NCI-H146 (cell line): Measurements from ENCODE around the gene MTRR.
A peak's percentile ranks its signal among the peaks of the same experiment; 100 is the strongest.
"Not testable (repeated sequence)": the region's sequence is repeated elsewhere in the genome, so short reads cannot be mapped to it uniquely, and the experiment has no call there.

Source experiments
- DNase-seq: peaks from one replicate; lab custom pipeline; 2025; lab: John Stamatoyannopoulos, UW

Gene MTRR

DNA sequence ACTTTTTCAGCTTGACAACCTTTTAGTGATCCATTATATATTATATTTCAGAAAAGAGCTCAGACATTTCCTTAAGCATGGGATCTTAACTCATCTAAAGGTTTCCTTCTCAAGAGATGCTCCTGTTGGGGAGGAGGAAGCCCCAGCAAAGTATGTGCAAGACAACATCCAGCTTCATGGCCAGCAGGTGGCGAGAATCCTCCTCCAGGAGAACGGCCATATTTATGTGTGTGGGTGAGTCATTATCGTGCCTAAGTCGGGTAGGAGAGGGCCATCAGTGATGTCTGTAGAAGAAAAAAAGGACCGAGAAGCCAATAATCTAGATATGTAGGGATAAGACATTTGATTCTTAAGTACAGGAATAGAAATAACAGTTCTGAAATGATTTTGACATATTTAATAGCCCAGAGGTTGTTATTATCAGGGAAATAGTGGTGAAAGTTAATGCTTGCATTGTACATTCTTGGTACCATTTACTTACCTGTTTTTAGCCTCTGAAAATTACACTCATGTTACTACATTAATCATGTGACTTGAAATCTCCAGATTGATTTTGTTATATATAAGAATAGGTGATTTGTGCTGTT, 28.2 kb downstream of the MTRR start:
- DNase-seq, result no peak

DNA sequence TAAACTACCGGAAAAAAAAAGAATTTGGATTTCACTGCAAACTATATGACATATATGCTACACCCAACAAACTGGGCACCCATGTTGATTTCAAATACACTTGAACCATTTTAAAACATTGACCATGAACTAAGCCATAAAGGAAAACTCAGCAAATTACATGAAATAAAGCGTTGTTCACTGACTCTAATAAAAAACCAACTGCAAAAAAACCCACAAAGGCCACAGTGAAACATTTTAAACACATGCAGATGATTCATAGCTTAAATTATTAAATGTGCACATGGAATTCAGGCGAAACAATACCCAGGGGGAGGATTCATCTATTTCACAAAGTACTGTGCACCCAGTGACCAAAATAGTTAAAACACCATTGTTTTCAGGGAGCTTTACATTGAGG, 33.3 kb downstream of the MTRR start:
- no peak for DNase-seq

DNA sequence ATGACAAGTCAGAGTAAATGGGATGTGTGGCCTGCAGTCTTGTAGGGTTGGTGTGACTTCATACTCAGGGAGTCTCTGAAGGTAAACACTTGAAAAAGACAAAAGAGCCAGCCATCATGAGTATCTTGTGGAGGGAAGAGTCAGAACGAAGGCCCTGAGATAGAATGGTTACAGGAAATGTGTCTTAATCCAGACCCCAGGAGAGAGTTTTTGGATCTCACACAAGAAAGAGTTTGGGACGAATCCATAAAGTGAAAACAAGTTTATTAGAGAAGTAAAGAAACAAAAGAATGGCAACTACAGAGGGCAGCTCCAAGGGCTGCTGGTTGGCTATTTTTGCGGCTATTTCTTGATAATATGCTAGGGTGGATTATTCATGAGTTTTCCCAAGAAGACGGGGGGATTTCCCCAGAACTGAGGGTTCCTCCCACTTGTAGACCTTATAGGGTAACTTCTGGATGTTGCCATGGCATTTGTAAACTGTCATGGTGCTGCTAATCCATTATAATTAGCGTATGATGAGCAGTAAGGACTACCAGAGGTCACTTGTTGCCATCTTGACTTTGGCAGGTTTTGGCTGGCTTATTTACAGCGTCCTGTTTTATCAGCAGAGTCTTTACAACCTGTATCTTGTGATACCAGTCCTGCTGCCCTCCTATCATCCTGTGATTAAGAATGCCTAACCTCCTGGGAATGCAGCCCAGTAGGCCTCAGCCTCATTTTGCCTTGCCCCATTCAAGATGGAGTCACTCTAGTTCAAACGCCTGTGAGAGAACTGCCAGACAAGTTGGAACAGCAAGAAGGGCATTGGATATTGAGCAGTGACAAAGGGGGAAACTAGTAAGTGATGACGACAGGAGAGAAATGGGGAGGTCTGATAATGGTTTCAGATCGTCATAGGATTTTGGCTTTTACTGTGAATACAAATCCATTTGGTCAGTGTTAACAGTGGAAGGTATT, 34.0 kb downstream of the MTRR start:
- DNase-seq, result no peak

DNA sequence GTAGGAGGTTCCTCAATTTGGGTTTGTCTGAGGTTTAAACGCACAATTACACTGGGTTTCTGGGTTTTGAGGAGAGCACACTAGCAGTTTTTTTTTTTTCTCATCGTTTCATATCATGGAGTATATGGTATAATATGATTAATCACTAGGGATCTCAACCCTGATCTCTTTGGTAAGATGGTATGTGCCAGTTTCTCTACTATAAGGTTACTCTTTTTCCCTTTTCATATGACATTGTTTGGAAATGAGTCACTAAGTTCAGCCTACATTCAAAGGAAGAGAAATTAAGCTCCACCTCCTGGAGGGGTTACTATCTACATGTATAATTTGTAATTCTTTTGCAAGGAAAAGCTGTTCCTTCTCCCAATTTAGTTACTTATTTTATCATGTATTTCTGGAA, 35.2 kb downstream of the MTRR start:
- DNase-seq, result no peak

DNA sequence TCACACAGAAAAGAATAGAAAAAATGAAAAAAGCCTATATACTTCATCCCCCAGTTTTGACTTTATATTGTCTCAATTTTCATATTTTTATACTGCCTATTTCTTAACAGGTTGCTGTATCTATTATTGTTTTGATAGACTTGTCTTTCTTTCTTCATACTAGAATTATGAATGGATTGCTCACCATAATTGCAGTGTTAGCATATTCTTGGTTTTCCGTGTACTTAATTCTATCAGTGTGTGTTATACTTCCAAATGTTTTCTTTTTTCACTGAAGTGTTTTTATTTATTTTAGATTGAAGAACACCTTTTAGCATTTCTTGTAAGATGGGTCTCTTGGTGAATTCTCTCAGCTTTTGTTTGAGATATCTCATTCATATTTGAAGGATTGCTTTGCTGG, 38.7 kb downstream of the MTRR start:
- DNase-seq, result no peak

DNA sequence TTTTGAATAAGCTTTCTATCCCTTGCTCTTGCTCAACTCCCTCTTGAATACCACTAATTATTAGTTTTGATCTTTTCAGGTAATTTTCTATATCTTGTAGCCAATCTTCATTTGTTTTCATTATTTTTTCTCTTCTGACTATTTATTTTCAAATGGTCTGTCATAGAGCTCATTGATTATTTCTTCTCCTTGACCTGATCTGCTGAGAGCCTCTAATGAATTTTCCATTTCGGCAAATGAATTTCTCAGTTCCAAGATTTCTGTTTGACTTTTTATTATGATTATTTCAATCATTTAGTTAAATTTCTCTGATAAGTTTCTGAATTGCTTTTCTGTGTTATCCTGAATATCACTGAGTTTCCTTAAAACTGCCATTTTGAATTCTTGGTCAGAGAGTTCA, 39.4 kb downstream of the MTRR start:
- DNase-seq, result no peak

DNA sequence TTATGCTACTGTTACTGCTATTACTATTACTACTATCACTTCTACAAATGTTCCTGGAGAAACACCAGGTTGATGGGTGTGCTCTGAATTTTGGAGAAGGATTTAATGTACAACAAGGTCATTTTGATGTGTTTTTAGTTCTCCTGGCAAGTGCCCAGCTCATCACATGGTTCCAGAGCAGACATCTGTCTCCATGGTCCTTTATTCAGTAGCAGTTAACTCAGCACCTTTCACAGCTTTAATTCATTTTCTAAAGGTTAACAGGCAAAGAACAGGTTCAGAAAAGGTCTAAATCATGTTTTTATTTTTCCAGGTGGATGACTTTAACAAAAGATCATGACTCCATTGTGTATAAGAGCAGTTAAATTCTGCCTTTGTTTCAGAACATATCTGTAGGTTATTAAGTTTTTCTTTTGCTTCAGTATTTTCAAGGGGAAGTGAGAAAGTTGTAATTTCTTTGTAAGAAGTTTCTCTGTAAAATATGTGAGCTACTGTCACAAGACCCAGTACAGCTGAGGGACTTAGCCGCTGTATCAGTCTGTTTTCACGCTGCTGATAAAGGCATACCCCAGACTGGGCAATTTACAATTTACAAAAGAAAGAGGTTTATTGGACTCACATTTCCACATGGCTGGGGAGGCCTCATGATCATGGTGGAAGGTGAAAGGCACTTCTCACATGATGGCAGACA, 41.9 kb downstream of the MTRR start:
- no peak for DNase-seq

DNA sequence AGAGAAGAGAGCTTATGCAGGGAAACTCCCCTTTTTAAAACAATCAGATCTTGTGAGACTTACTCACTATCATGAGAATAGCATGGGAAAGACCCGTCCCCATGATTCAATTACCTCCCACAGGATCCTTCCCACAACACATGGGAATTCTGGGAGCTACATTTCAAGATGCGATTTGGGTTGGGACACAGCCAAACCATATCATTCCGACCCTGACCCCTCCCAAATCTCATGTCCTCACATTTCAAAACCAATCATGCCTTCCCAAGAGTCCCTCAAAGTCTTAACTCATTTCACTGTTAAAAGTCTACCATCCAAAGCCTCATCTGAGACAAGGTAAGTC, 42.5 kb downstream of the MTRR start:
- DNase-seq, result not testable (repeated sequence)

DNA sequence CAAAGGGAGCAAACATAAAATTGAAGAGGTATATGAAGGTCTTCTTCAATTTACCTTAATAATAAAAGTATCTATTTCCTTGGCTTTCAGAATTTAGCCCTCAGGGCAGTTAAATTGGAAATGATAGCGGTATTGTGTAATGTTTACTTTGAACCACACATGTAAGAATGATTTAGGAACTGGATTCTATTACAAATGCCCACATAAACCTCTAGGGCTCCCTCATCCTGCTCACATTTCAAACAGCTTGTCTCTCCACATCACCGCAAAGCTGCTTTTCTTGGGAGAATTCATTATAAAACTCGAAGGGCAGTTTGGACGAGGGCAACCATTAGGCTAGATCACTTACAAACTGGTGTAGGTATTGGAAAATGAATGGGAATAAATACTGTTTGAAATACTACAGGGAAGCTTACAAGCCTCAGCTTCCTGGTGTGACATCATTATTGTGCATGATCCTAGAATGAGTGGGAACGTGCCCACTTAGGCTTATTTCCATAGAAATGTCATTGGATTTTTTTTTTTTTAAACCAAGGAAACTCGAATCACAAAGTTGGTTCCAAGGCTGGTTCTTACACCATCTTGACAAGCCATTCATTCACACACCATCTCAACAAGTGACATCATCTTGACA, 47.3 kb downstream of the MTRR start:
- no peak for DNase-seq

DNA sequence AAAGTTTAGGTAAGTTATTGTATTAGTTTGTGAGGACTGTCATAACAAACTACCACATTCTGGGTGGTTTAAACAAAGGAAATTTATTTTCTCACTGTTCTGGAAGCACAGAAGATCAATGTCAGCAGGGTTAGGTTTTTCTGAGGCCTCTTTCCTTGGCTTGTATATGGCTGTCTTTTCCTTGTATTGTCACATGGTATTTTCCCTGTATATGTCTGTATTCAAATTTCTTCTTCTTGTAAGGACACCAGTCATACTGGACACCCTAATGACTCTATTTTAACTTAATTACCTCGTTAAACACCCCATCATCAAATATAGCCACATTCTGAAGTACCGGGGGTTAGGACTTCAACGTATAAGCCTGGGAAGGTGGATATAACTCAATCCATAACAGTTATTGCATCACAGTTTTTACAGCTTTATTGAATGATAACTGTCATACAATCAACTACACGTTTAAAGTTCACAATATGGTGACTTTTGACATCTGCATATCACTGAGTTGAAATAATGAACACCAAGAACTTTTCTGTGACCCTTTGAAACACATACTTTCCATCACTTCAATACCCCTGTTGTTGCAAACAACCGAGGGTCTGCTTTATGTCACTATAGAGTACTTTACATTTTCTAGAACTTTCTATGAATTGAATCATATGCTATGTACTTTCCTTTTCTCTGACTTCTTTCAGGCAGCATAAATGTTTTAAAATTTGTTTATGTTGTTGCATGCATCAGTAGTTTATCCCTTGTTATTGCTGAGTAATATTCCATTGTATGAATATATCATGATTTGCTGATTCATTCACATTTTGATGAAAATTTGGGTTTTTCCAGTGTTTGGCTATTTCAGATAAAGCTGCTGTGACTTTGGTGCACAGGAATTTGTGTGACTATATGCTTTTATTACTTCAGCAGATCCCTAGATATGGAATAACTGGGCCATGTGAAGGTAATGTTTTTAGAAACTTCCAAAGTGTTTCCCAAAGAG, 48.5 kb downstream of the MTRR start:
- no peak for DNase-seq

DNA sequence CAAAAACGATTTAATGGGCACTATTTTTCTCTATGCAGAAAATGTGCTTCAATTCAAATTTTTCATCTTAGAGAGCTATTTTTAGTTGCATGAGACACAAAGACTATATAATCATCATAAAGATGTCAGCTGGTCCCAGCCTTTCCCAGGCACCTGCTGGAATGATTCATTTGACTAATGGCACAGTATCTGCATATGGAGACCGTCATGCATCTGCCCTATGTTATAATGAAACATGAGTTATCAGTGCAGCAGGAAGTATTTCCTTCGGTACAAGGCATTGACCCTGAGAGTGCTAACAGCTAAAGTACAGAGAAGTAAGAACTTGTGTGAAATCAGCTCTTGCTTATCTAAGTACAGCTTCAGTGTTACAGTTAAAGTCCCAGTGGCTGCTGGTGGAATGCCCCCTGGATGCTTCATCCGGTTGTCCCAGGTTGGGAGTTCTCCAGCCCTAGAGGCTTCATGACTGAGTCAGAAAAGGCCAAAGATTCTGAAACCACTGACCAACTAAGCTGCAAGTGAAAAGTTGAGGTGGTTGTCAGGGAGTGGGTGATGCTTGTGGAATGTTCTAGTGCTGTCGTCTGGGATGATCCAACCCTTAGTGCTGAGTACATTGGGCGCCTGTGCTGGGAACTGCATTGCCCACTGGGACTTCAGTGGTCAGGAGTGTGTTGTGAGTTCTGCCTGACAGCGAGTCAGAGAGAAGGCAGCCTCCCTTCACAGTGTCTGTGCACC, 57.2 kb downstream of the MTRR start:
- DNase-seq, result no peak

DNA sequence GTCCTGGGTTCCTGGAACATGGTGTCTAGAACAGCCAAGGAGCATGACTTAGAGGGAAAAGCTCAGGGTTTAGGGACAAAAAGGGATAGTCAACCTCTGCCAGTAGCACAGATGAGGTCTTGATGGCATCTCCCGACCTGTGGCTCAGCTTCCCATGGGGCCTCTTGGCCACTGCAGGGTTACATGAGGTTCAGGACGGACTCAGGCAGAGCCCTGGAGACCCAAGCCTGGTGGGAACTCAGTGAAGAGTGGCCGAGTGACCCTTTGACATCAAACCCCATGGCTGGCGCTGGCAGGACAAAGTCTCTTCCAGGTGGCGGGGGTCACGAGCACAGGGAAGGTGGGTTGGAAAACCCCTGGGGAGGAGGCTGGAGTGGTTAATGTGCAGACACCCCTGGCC, 57.8 kb downstream of the MTRR start:
- no peak for DNase-seq

DNA sequence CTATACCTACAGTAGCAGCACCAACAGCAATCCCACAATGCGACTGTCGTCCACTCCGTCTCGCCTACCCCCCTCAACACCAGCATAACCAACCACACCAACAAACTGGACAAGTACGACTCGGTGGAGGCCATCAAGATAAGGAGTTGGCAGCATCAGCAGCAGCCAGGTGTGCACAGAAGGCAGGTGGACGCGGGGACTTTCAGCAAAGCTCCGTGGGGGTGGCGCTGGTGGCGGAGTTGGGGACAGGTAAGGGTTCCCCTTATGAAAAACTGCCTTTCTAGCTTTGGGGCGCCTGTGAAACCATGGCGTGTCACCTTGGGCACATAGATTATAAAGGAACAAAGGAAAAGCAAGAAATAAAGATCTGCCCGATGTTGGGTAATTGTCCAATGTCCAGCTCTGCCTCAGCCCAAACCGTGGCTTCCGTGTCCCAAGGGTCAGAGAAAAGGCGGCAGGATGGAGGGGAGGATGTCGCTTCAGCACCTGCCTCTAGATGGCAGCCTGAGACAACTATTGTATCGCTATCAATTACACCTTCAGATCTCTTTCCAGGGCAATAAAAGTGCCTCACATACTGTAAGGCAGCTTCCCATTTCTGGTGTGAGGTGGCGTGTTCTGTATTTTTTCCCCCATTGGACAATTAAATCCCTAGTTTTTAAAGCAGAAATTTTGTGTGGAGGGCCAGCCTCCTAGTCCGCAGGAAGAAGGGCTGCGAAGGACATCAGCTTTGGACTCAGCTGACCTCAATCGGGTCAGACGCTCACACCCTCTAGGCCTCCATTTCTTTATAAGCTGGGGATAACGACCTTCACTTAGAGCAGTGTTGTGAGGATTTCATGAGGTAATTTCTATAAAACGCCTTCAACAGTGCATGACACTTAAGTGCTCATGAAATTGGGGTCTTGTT, 58.8 kb downstream of the MTRR start:
- DNase-seq, result peak; percentile 55

DNA sequence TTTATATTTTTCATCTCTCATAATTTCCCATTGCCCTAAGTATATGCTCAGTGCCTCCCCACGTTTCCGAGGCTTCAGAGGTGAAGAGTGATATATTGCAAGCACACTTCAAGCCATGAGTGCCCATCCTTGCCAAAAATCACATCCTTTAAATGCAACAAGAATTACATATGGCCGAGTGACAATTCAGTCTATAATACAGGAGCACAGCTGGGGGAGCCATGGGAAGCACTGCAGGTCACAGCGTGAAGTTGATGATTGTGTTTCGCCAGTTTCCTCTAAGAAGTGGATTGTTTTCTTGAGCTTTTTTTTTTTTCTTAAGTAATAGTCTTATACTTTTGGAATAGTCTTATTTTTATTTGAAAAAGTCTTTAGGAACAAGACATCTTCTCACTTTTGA, 61.1 kb downstream of the MTRR start:
- DNase-seq, result no peak

DNA sequence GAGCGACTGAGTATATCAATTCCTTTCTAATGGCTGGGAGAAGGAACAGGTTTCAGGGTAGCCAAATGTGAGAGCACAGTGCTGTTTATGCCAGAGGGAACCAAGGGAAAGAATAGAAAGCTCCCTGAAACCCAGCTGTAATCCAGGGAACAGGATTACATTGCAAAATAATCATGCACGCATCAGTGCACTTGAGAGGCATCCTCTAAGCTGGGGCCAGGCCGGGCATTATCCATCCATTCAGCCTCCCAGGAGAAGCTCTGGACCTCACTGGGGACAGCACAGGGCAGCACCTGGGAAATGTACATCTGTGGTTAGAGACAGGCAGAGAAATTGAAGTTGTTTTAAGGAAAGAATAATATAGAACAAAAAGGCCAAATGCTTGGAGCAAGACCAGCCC, 72.7 kb downstream of the MTRR start:
- DNase-seq, result no peak

DNA sequence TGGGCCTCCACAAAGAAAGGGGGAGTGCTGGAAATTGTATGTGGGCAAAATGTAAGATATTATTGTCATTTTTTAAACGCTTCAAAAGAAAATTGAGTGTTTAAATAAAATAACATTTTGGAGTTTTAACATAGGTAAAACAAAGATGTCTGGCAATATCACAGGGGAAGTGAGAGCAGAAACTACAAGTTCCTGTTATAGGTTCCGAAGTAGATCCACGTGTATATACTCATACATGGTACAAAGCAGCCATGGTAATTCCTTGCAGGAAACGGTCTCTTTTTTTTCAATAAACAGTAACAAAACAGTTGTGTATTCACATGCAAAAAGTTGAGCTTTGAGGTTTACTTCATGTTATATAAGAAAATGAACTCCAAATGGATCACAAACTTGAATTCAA, 78.4 kb downstream of the MTRR start:
- no peak for DNase-seq
